ENCODE data around the gene CAMTA1.
"Not testable (repeated sequence)": the region's sequence is repeated elsewhere in the genome, so short reads cannot be mapped to it uniquely, and the experiment has no call there.

The CAMTA1 gene

DNA sequence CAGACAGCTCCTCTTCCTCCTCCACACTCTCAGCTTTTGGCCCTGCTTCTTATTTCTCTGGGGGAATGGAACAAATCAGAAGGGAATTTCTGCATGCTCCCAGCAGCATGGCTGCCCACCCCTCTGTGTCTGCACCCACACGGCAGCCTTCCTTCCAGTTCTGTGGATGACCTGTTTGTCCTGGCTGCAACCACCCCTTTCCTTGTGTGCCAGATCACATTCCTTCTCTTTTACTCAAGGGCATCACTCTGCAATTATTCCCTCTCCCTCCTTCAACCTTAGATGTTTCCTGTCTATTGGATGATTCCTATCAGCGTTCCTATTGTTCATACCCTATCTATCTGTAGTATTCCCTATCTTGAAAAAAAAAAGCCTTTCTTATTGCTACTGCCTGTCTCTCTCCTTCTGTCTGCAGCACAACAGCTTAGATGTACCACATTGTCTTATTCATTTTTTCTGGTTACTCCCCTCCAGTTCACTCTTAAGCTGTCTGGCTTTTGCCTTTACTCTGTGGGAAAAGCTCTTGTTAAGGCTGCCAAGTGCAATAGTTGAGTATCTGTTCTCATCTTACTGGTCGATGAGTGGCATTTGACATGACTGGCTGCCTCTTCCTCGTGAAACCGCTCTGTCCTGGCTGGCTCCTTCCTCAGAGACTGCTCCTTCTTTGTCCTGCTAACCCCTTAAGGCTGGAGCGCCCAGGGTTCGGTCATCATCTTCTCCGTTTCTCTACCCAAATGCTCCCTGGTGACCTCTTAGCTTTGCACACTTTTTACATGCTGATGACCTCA lies 351.1 kb downstream of the CAMTA1 start:
- TF ChIP-seq CTCF (IDR thresholded peaks at IDR 0.05; ENCODE audit: control insufficient read depth, extremely low read depth, insufficient read depth) = no peak
- H3K4me3 ChIP-seq (ENCODE audit: low read depth, low read length) = no peak overlapping the region
- DNase-seq (ENCODE audit: low read depth) = no peak

DNA sequence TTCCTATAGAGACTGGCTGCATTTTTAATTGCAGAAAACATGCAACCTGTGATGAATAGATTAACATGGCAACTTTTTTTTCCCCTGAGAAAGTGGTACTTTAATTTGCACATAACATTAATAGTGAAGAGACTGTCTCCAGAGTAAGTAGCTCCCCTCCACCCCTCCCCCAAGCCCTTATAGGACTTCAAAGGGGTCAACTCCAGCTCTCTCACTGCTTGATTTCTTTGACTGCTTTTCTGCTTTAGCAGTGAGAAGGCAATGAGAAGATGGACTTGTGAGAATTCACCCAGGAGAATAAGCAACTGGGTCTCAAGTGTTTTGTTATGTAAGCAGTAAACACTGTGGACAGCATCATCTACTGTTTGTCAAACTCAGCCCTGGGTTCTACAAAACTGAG lies 355.0 kb downstream of the CAMTA1 start:
- DNase-seq (ENCODE audit: low read depth) = no peak
- H3K4me3 ChIP-seq (ENCODE audit: low read depth, low read length) = no peak overlapping the region
- no peak for TF ChIP-seq CTCF (IDR thresholded peaks at IDR 0.05; ENCODE audit: control insufficient read depth, extremely low read depth, insufficient read depth)

GRCh38 chr1:7145947-7146346 lies 360.7 kb downstream of the CAMTA1 start:
- no peak for TF ChIP-seq CTCF (IDR thresholded peaks at IDR 0.05; ENCODE audit: control insufficient read depth, extremely low read depth, insufficient read depth)
- H3K4me3 ChIP-seq (ENCODE audit: low read depth, low read length) = no peak overlapping the region

GRCh38 chr1:7146710-7147109 lies 361.5 kb downstream of the CAMTA1 start:
- no peak for DNase-seq (ENCODE audit: low read depth)
- no peak for TF ChIP-seq CTCF (IDR thresholded peaks at IDR 0.05; ENCODE audit: control insufficient read depth, extremely low read depth, insufficient read depth)
- no peak overlapping the region for H3K4me3 ChIP-seq (ENCODE audit: low read depth, low read length)

More at GRCh38 chr1:7145947-7146346, 360.7 kb downstream of the CAMTA1 start:
- no peak for DNase-seq (ENCODE audit: low read depth)

DNA sequence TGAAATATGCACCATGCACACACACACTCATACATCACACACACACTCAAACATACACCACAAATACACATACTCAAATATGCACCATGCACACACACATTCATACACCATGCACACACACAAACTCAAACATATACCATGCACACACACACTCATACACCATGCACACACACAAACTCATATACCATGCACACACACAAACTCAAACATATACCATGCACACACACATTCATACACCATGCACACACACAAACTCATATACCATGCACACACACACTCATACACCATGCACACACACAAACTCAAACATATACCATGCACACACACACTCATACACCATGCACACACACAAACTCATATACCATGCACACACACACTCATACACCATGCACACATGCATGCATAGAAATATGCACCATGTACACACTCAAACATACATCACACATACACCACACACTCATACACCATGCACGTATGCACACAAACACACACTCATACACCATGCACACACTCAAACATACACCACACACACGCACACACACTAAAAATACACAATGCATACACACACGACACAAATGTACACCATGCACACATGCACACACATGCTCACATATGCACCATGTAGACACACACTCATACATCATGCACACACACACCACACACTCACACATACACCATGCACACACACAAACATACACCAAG lies 362.5 kb downstream of the CAMTA1 start:
- DNase-seq (ENCODE audit: low read depth) = not testable (repeated sequence)

GRCh38 chr1:7149080-7149838 lies 364.0 kb downstream of the CAMTA1 start:
- DNase-seq (ENCODE audit: low read depth) = no peak
- TF ChIP-seq CTCF (IDR thresholded peaks at IDR 0.05; ENCODE audit: control insufficient read depth, extremely low read depth, insufficient read depth) = no peak
- H3K4me3 ChIP-seq (ENCODE audit: low read depth, low read length) = no peak overlapping the region

More for the DNA sequence above, 362.5 kb downstream of the CAMTA1 start:
- not testable (repeated sequence) for H3K4me3 ChIP-seq (ENCODE audit: low read depth, low read length)

- no peak for DNase-seq (ENCODE audit: low read depth)
- TF ChIP-seq CTCF (IDR thresholded peaks at IDR 0.05; ENCODE audit: control insufficient read depth, extremely low read depth, insufficient read depth) = no peak
- H3K4me3 ChIP-seq (ENCODE audit: low read depth, low read length) = no peak overlapping the region
Measured at GRCh38 chr1:7150724-7151280, 365.5 kb downstream of the CAMTA1 start.
